ENCODE results near the gene NEAT1. TPM values are rescaled to one million over a fixed set of nuclear protein-coding genes. Genes with fewer than 3 reads are reported as not detected.

Gene NEAT1
- total and polyA plus RNA-seq, 9 of the 15 experiments (the other 6 are each of a cell fraction or from before 2014, with no cell fraction given): 20.1 to 389 (median 62.8) TPM

GRCh38 chr11:65418681-65419459, 3.7 kb upstream of the NEAT1 start (continued):
- peak; percentile 80; the same call in 1 of the 2 replicates for TF ChIP-seq ZBTB49 (CRISPR knock-in tag; IDR thresholded peaks at IDR 0.05; ENCODE audit: borderline replicate concordance)
- TF ChIP-seq, protein P1, sequence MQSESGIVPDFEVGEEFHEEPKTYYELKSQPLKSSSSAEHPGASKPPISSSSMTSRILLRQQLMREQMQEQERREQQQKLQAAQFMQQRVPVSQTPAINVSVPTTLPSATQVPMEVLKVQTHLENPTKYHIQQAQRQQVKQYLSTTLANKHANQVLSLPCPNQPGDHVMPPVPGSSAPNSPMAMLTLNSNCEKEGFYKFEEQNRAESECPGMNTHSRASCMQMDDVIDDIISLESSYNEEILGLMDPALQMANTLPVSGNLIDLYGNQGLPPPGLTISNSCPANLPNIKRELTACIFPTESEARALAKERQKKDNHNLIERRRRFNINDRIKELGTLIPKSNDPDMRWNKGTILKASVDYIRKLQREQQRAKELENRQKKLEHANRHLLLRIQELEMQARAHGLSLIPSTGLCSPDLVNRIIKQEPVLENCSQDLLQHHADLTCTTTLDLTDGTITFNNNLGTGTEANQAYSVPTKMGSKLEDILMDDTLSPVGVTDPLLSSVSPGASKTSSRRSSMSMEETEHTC (IDR thresholded peaks at IDR 0.05): peak; percentile 85
- no peak for TF ChIP-seq ZNF77 (CRISPR knock-in tag; IDR thresholded peaks at IDR 0.05)
- no peak for TF ChIP-seq GABPA (tag; conservative IDR thresholded peaks at IDR 0.05; ENCODE audit: low read depth)
- no peak for TF ChIP-seq RBM22 (IDR thresholded peaks at IDR 0.05; ENCODE audit: low read depth, low read length, poor library complexity, severe bottlenecking)
- no peak for TF ChIP-seq XRCC3 (IDR thresholded peaks at IDR 0.05)
- no peak for TF ChIP-seq ZBTB1 (CRISPR knock-in tag; IDR thresholded peaks at IDR 0.05; ENCODE audit: borderline replicate concordance, low read depth)
- no peak for TF ChIP-seq SNIP1 (IDR thresholded peaks at IDR 0.05; ENCODE audit: low read depth)
- TF ChIP-seq TEAD4 (IDR thresholded peaks at IDR 0.05; ENCODE audit: low read length): peak; percentile 12
- TF ChIP-seq TEAD4 (CRISPR knock-in tag; IDR thresholded peaks at IDR 0.05; ENCODE audit: borderline replicate concordance): no peak
- TF ChIP-seq EGR1 (conservative IDR thresholded peaks at IDR 0.05): peak; percentile 65
- peak; percentile 90 for TF ChIP-seq POLR2G (IDR thresholded peaks at IDR 0.05; ENCODE audit: low read depth, low read length)
- TF ChIP-seq RCOR1 (IDR thresholded peaks at IDR 0.05; ENCODE audit: borderline replicate concordance in 1 of 2, low read depth in 2 of 2, low read length in 2 of 2): peak in 1 of 2 experiments; percentile 6; a peak in 1 of 4 replicates
- no peak for TF ChIP-seq CBFB (CRISPR knock-in tag; IDR thresholded peaks at IDR 0.05)
- TF ChIP-seq SMAD4 (CRISPR knock-in tag; conservative IDR thresholded peaks at IDR 0.05): peak; percentile 91
- no peak for TF ChIP-seq CC2D1A (IDR thresholded peaks at IDR 0.05)
- TF ChIP-seq SMARCA4 (IDR thresholded peaks at IDR 0.05): peak; percentile 76
- no peak for TF ChIP-seq PCBP1 (IDR thresholded peaks at IDR 0.05; ENCODE audit: low read depth, low read length, poor library complexity, severe bottlenecking)
- peak; percentile 66 for TF ChIP-seq HES1 (IDR thresholded peaks at IDR 0.05; ENCODE audit: low read depth)

Data from K562 (cell line).